Measurements from ENCODE around the gene NCAPH2.

The NCAPH2 gene

DNA sequence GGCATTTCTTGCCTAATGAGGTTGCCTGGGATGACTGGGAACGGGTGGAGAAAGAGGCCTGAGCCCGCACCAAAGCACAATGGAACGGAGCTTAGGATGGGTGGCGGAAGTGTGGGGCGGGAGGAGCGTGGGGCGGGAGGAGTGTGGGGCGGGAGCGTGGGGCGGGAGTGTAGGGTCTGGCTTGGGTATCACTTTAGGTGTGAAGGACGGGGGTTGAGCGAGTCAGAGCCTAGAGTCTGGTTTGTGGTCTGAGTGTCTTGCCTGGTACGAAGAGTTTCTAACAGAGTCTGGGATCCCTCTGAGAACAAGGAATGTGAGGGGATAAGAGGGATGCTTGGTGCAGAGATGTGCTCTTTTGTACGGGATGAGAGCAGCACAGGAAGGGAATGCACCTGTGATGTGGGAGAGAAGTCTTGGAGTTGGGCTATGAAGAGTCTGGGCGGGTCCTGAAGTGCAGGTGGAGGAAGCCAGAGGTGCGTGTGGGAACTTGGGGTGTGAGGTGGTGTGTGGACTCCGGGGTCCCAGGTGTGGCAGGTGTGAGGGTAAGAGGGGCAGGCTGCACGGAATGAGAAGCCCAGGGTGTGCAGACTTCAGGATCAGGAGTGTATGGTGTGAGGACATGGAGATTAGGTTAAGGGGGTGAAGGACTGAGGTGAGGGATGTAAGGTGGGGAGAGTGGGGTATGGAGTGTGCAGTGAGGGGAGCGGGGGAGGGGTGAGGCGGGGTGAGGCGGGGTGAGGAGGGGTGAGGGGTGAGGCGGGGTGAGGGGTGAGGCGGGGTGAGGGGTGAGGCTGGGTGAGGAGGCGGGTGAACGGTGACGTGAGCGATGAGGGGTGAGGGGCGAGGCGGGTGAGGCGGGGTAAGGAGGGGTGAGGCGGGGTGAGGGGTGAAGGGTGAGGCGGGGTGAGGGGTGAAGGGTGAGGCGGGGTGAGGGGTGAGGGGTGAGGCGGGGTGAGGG, 53.7 kb downstream of the NCAPH2 start:
- H3K4me3 ChIP-seq (ENCODE audit: low read depth, low read length): no peak overlapping the region
- in situ Hi-C loops (cut with HindIII; ENCODE audit: low sequenced_read_pairs): no loop called here
- TF ChIP-seq, protein P1, sequence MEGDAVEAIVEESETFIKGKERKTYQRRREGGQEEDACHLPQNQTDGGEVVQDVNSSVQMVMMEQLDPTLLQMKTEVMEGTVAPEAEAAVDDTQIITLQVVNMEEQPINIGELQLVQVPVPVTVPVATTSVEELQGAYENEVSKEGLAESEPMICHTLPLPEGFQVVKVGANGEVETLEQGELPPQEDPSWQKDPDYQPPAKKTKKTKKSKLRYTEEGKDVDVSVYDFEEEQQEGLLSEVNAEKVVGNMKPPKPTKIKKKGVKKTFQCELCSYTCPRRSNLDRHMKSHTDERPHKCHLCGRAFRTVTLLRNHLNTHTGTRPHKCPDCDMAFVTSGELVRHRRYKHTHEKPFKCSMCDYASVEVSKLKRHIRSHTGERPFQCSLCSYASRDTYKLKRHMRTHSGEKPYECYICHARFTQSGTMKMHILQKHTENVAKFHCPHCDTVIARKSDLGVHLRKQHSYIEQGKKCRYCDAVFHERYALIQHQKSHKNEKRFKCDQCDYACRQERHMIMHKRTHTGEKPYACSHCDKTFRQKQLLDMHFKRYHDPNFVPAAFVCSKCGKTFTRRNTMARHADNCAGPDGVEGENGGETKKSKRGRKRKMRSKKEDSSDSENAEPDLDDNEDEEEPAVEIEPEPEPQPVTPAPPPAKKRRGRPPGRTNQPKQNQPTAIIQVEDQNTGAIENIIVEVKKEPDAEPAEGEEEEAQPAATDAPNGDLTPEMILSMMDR (IDR thresholded peaks at IDR 0.05; ENCODE audit: low read depth, low read length): no peak
- no peak for DNase-seq (ENCODE audit: low read depth, low spot score)

DNA sequence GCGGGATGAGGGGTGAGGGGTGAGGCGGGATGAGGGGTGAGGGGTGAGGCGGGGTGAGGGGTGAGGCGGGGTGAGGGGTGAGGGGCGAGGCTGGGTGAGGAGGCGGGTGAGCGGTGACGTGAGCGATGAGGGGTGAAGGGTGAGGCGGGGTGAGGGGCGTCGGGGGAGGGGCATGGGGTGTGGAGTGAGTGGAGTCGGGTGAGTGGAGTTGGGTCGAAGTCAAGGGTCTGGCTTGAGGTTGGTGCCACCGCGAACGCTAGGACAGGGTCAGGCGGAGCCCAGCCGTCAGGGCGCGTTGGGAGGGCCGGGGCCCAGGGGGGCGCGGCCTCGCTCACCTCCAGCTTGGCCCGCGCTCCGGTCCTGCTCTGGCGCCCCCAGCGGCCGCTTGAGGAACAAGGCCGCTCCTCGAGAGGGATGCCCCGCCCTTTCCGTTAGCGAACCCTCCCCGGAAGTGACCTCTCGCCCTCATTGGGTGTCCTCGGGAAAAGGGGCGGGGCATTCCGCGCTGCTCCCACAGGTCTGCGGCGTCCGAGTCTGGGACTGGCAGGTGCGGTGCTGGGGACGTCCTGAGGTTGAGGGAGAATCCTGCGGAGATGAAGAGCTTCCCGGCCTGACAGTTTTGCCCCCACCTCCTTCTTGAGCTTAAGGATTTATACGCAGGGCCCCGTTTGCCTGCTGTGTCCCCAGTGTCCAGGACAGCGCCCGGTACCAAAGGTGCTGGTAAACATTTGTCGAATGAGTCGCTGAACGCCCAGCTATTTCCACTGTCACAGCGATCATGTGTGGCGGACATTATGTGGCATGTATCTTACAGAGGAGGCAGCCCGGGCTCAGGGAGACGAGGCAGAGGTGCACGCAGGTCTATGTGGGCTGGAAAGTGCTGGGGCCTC, 54.7 kb downstream of the NCAPH2 start, which contains the start of gene SYCE3:
Gene SYCE3 (minus strand): TSS at position 397 of the 890 bp plus-strand sequence. CDS start 6,514 bp downstream, outside the sequence.
- TF ChIP-seq, protein P1 (IDR thresholded peaks at IDR 0.05; ENCODE audit: low read depth, low read length): peak; percentile 83
- H3K4me3 ChIP-seq (ENCODE audit: low read depth, low read length): peak within 1 kb of the TSS; percentile 51
- in situ Hi-C loops (cut with HindIII; ENCODE audit: low sequenced_read_pairs): no loop called here
- DNase-seq (ENCODE audit: low read depth, low spot score): peak; percentile 81

DNA sequence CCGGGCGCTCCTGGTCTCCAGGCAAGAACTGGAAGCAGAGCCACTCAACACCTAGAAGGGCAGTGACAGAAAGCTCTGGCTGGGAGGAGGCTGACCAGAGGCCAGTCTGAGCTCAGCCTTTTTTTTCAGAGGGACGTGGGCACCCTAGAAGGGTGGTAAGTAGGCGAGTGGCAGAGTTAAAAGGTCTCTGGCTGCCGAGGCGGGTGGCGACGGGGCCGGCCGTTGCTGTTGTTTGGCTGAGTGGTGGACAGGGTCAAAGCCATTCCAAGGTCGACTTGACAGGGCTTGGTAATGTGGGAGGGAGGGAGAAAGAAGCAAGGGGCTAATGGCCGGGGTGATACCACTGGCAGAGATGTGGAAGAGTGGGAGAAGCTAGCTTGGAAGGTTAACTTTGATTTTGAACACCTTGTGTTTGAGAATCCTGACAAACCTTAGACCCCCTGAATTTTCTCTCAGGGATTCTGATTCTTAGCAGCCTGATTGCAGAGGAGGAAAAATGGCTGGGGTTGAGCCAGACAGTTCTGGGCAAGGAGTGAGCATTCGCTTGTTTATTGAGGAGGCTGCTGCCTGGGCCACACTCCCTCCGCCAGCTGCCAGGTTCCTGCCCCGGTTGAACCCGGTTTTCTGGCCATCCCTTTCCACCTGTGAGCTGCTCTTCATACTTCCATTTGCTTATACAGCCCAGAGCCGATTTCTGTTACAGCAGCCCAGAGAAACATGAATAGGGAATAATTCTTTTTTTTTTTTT, 55.6 kb downstream of the NCAPH2 start:
- in situ Hi-C loops (cut with HindIII; ENCODE audit: low sequenced_read_pairs): no loop called here
- peak overlapping the region; percentile 51 for H3K4me3 ChIP-seq (ENCODE audit: low read depth, low read length)
- TF ChIP-seq, protein P1 (IDR thresholded peaks at IDR 0.05; ENCODE audit: low read depth, low read length): no peak
- no peak for DNase-seq (ENCODE audit: low read depth, low spot score)

DNA sequence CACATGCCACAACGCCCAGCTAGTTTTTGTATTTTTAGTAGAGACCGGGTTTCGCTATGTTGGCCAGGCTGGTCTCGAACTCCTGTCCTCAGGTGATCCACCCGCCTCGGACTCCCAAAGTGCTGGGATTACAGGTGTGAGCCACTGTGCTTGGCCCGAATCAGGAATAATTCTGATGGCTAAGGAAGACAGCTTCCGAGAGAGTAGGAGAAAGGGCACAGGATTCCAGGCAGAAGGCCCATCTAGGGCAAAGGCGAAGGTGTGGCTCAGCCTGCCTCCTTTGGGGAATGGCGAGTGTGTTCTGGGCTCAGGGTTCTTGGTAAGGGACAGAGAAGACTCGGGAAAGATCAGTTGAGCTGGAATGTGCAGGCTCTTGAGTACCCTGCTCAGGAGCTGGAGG, 56.3 kb downstream of the NCAPH2 start:
- H3K4me3 ChIP-seq (ENCODE audit: low read depth, low read length): no peak overlapping the region
- in situ Hi-C loops (cut with HindIII; ENCODE audit: low sequenced_read_pairs): no loop called here
- TF ChIP-seq, protein P1 (IDR thresholded peaks at IDR 0.05; ENCODE audit: low read depth, low read length): no peak
- DNase-seq (ENCODE audit: low read depth, low spot score): no peak

DNA sequence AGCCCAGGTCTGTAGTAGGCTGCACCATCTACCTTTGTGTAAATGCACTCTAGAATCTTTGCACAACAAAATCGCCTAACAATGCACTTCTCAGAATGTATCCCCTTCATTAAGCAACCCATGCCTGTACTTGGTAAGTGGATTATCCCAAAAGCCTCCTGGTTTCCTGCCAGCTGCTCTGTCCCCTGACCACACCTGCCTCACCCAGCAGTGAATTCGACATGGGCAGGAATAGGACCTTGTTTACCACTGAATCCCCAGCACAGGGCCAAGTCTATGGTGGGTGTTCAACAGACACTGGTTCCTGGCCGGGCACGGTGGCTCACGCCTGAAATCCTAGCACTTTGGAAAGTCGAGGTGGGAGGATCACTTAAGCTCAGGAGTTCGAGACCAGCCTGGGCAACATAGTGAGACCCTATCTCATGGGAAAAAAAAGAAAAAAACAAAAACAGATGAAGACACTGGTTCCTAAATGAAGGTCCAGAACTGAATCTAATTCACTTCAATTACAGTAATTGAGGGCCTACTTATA, 59.8 kb downstream of the NCAPH2 start:
- in situ Hi-C loops (cut with HindIII; ENCODE audit: low sequenced_read_pairs): no loop called here
- H3K4me3 ChIP-seq (ENCODE audit: low read depth, low read length): no peak overlapping the region
- no peak for DNase-seq (ENCODE audit: low read depth, low spot score)
- TF ChIP-seq, protein P1 (IDR thresholded peaks at IDR 0.05; ENCODE audit: low read depth, low read length): no peak
